ENCODE data around the gene SH3RF1. TPM values are rescaled to one million over a fixed set of nuclear protein-coding genes. Genes with fewer than 3 reads are reported as not detected.

SH3RF1 gene
- total RNA-seq (2022; extraction: Qiagen RNA extraction; ENCODE audit: low read depth) = 9.4 to 14.0 TPM (median 9.8 TPM) in 5 replicates

DNA sequence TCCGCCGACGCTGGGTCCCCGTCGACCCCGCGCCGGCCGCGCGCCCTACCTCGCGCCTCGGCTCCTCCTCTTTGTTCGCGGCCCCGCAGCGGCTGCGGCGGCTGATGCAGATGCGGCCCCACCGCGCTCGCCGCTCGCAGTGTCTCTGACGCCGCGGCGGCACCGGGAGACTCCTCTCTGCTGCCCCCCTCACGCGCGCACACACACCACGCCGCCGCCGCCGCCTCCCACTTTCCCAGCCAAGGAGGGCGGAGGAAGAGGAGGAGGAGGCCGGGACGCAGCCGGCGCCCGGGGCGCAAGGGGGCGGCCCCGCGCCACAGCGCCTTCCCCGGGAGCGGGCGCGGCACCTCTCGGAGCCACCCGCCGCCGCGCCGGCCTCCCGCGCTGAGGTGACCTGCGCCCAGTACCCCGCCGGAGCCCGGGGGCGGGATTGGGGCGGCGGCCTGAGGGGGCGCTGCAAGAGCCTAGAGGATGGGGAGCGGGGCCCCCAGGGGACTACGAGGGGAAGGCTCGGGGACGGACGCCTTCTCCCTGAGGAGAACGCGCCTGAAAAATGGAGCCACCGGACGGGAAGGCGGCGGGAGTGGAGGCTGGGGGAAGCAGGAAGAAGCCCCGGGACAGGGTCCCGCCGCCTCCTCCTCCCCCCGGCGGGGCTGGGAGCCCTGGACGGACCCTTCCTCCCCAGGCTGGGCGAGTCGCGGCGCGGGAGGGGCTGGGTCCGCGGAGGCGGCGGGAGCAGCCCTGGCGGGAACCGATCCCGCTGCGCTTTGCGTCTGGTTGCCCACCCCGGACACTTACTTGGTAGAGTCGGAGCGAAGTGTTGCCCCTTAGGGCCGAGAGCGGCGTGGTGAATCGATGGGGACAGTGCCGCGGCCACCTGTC lies at the start of gene SH3RF1:
Gene SH3RF1 (minus strand): TSS at position 147 of the 882 bp plus-strand sequence. CDS start 1,744 bp downstream, outside the sequence.

